CD4-positive, alpha-beta T cell treated with Interleukin-1 beta for 1 hour (primary cell): ENCODE measurements around the gene RAC3.

ENCODE experiments used
- DNase-seq, 2 donors: peaks; one replicate each; pipeline ENCODE4 v3.0.0-alpha.2; 2020 to 2022

RAC3 gene

GRCh38 chr17:81999976-82000802 is 31.3 kb upstream of the RAC3 start:
- no peak for DNase-seq

GRCh38 chr17:82000803-82001570 is 30.5 kb upstream of the RAC3 start:
- DNase-seq: no peak

GRCh38 chr17:82001571-82002056 is 29.9 kb upstream of the RAC3 start:
- DNase-seq: no peak

GRCh38 chr17:82003411-82004381 is 27.8 kb upstream of the RAC3 start:
- no peak for DNase-seq

GRCh38 chr17:82004517-82005455 is 26.7 kb upstream of the RAC3 start:
- DNase-seq: no peak

- no peak for DNase-seq
Observed at GRCh38 chr17:82005701-82006348, 25.7 kb upstream of the RAC3 start.

GRCh38 chr17:82006468-82007227 is 24.8 kb upstream of the RAC3 start:
- DNase-seq: no peak

GRCh38 chr17:82007228-82007494 is 24.3 kb upstream of the RAC3 start:
- DNase-seq: no peak

GRCh38 chr17:82007495-82008257 is 23.8 kb upstream of the RAC3 start:
- no peak for DNase-seq

- no peak for DNase-seq
Observed at GRCh38 chr17:82008258-82008940, 23.1 kb upstream of the RAC3 start.

- DNase-seq: no peak
Observed at GRCh38 chr17:82008941-82009405, 22.5 kb upstream of the RAC3 start.

- DNase-seq: no peak
Observed at GRCh38 chr17:82009413-82009812, 22.1 kb upstream of the RAC3 start.

GRCh38 chr17:82010575-82011525 is 20.6 kb upstream of the RAC3 start:
- DNase-seq: no peak

GRCh38 chr17:82011617-82012187 is 19.8 kb upstream of the RAC3 start:
- no peak for DNase-seq

GRCh38 chr17:82012261-82012639 is 19.2 kb upstream of the RAC3 start:
- no peak for DNase-seq

- no peak for DNase-seq
Observed at GRCh38 chr17:82012640-82013295, 18.7 kb upstream of the RAC3 start.

GRCh38 chr17:82013341-82013740 is 18.1 kb upstream of the RAC3 start:
- DNase-seq: no peak
